Neutrophil (primary cell): ENCODE measurements around the gene DEPP1.
A peak's percentile ranks its signal among the peaks of the same experiment; 100 is the strongest.

Source experiments
- H3K27ac ChIP-seq: fragments of 200-600 bp; sonication (generic); 2 replicates; pipeline ENCODE4 v1.5.1; 2016; ENCODE audit warnings: mild to moderate bottlenecking, moderate library complexity
- H3K27me3 ChIP-seq: fragments of 200-600 bp; sonication (generic); 2 replicates; pipeline ENCODE4 v1.6.0; 2016; ENCODE audit warnings: mild to moderate bottlenecking
- H3K36me3 ChIP-seq: fragments of 200-600 bp; sonication (generic); 2 replicates; pipeline ENCODE4 v1.5.1; 2017
- H3K4me1 ChIP-seq, 2 experiments: fragments of 200-600 bp in 1 of 2; sonication (generic) in 1 of 2; 1 replicate in 1 of 2; 2 replicates in 1 of 2; pipeline versions ENCODE4 v1.5.1 to v1.6.1; 2013 to 2016; ENCODE audit warnings: low read depth in 1 of 2, low read length in 1 of 2, mild to moderate bottlenecking in 1 of 2, moderate library complexity in 1 of 2; ENCODE audit not compliant: control insufficient read depth in 1 of 2, insufficient read depth in 1 of 2
- H3K4me3 ChIP-seq, 2 experiments: fragments of 200-600 bp in 1 of 2; sonication (generic) in 1 of 2; 1 replicate in 1 of 2; 2 replicates in 1 of 2; pipeline ENCODE4 v1.5.1; 2013 to 2016; ENCODE audit warnings: low read depth in 1 of 2, low read length in 1 of 2, mild to moderate bottlenecking in 1 of 2, moderate library complexity in 1 of 2
- H3K9me3 ChIP-seq: fragments of 200-600 bp; sonication (generic); 2 replicates; pipeline ENCODE4 v1.5.1; 2016
- CTCF ChIP-seq: fragments of 200-600 bp; sonication (generic); IDR thresholded peaks from 2 replicates; pipeline ENCODE4 v1.5.1; 2016; ENCODE audit warnings: antibody characterized with exemption

The DEPP1 gene

GRCh38 chr10:44934416-44935200, 44.0 kb downstream of the DEPP1 start:
- Histone ChIP-seq H3K9me3 (no peaks in the 10 kb centered on the region), H3K4me1 (peaks cover 33 to 38% of the 10 kb centered on the region in 2 experiments), H3K4me3 (no peak overlapping the region), H3K36me3 (no peaks in the 10 kb centered on the region), H3K27ac (no peak overlapping the region), H3K27me3 (no peaks in the 10 kb centered on the region)
- TF ChIP-seq CTCF: no peak

GRCh38 chr10:44933451-44934321, 44.9 kb downstream of the DEPP1 start:
- Histone ChIP-seq H3K4me1 (peaks cover 24 to 36% of the 10 kb centered on the region in 2 experiments), H3K9me3 (no peaks in the 10 kb centered on the region), H3K27ac (no peak overlapping the region), H3K4me3 (no peak overlapping the region), H3K27me3 (no peaks in the 10 kb centered on the region), H3K36me3 (no peaks in the 10 kb centered on the region)
- no peak for TF ChIP-seq CTCF

GRCh38 chr10:44932517-44933450, 45.8 kb downstream of the DEPP1 start:
- Histone ChIP-seq H3K27ac (no peak overlapping the region), H3K36me3 (no peaks in the 10 kb centered on the region), H3K4me1 (peaks cover 22 to 36% of the 10 kb centered on the region in 2 experiments), H3K4me3 (no peak overlapping the region), H3K27me3 (no peaks in the 10 kb centered on the region), H3K9me3 (no peaks in the 10 kb centered on the region)
- peak; percentile 86 for TF ChIP-seq CTCF

GRCh38 chr10:44931621-44932516, 46.7 kb downstream of the DEPP1 start:
- no peaks in the 10 kb centered on the region for H3K36me3 ChIP-seq
- TF ChIP-seq CTCF: no peak
- H3K4me3 ChIP-seq: no peak overlapping the region
- no peaks in the 10 kb centered on the region for H3K27me3 ChIP-seq
- H3K4me1 ChIP-seq: peaks cover 26 to 40% of the 10 kb centered on the region in 2 experiments
- no peaks in the 10 kb centered on the region for H3K9me3 ChIP-seq
- H3K27ac ChIP-seq: no peak overlapping the region
